ENCODE results near the gene LILRB5. TPM values are rescaled to one million over a fixed set of nuclear protein-coding genes. Genes with fewer than 3 reads are reported as not detected.
"Not testable (repeated sequence)": the region's sequence is repeated elsewhere in the genome, so short reads cannot be mapped to it uniquely, and the experiment has no call there.

The LILRB5 gene
- total RNA-seq, 1 donor from 2014 or later, result not detected

GRCh38 chr19:54275951-54276350, 18.9 kb upstream of the LILRB5 start:
- no peak overlapping the region for H3K4me3 Mint-ChIP-seq (ENCODE audit: unreplicated experiment)
- no peaks in the 10 kb centered on the region for H3K4me1 Mint-ChIP-seq (ENCODE audit: low read depth)
- no peaks in the 10 kb centered on the region for H3K9me3 Mint-ChIP-seq (ENCODE audit: low read depth)
- no peak overlapping the region for H3K27ac Mint-ChIP-seq (ENCODE audit: unreplicated experiment)
- no peaks in the 10 kb centered on the region for H3K36me3 Mint-ChIP-seq (ENCODE audit: low read depth)
- TF ChIP-seq, protein P1, sequence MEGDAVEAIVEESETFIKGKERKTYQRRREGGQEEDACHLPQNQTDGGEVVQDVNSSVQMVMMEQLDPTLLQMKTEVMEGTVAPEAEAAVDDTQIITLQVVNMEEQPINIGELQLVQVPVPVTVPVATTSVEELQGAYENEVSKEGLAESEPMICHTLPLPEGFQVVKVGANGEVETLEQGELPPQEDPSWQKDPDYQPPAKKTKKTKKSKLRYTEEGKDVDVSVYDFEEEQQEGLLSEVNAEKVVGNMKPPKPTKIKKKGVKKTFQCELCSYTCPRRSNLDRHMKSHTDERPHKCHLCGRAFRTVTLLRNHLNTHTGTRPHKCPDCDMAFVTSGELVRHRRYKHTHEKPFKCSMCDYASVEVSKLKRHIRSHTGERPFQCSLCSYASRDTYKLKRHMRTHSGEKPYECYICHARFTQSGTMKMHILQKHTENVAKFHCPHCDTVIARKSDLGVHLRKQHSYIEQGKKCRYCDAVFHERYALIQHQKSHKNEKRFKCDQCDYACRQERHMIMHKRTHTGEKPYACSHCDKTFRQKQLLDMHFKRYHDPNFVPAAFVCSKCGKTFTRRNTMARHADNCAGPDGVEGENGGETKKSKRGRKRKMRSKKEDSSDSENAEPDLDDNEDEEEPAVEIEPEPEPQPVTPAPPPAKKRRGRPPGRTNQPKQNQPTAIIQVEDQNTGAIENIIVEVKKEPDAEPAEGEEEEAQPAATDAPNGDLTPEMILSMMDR (IDR thresholded peaks at IDR 0.05), result no peak
- no peak for DNase-seq (ENCODE audit: low spot score)
- H3K27me3 Mint-ChIP-seq (ENCODE audit: low read depth), result peaks cover 24% of the 10 kb centered on the region

DNA sequence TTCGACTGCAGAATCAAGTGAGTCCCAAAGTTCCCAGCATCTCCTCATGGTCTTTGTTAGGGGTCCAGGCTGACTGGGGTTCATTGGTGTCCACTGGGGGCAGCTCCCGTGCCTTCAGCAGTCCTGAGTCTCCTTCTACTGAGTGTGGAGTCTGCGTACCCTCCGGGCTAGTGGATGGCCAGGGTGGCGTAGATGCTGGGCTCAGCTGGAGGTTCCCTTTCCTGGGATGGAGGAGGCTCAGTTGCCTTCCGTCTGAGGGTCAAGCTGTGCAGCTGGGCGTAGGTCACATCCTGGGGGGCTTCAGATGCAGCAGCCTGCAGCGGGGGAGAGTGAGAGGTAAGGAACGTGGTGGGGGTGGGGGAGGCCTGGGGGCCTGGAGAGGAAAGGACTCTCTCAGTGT, 17.4 kb upstream of the LILRB5 start:
- H3K4me1 Mint-ChIP-seq (ENCODE audit: low read depth); H3K27ac Mint-ChIP-seq (ENCODE audit: unreplicated experiment); H3K4me3 Mint-ChIP-seq (ENCODE audit: unreplicated experiment); DNase-seq (ENCODE audit: low spot score); H3K9me3 Mint-ChIP-seq (ENCODE audit: low read depth); H3K36me3 Mint-ChIP-seq (ENCODE audit: low read depth): not testable (repeated sequence)
- peaks cover 27% of the 10 kb centered on the region for H3K27me3 Mint-ChIP-seq (ENCODE audit: low read depth)

- Mint-ChIP-seq H3K4me1 (ENCODE audit: low read depth) (no peaks in the 10 kb centered on the region), H3K27ac (ENCODE audit: unreplicated experiment) (no peak overlapping the region), H3K27me3 (ENCODE audit: low read depth) (peaks cover 27% of the 10 kb centered on the region), H3K36me3 (ENCODE audit: low read depth) (no peaks in the 10 kb centered on the region), H3K9me3 (ENCODE audit: low read depth) (peaks cover 2% of the 10 kb centered on the region), H3K4me3 (ENCODE audit: unreplicated experiment) (no peak overlapping the region)
- no peak for DNase-seq (ENCODE audit: low spot score)
- TF ChIP-seq, protein P1 (IDR thresholded peaks at IDR 0.05), result no peak
These were observed 16.7 kb upstream of the LILRB5 start for GRCh38 chr19:54273821-54274220.

DNA sequence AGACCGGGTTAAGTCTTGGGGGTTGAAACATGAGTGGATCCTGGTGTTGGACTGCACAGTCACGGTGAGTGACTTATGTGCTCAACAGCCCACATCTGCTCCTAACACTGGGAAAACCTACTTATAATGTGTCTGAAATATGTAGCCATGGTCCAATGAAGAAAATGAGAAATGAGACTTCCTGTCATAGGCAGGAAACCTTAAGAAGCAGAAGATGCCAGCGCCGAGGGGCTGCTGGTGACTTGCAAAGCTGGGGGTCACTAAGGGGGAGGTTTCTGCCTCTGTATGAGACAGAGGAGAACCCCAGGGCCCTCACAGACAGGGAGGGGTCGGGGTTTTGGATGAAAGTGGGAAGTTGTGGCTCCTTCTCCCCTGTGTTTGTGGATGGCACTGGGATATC, 15.1 kb upstream of the LILRB5 start:
- H3K9me3 Mint-ChIP-seq (ENCODE audit: low read depth); H3K4me3 Mint-ChIP-seq (ENCODE audit: unreplicated experiment); DNase-seq (ENCODE audit: low spot score); H3K36me3 Mint-ChIP-seq (ENCODE audit: low read depth); H3K27ac Mint-ChIP-seq (ENCODE audit: unreplicated experiment); H3K4me1 Mint-ChIP-seq (ENCODE audit: low read depth): not testable (repeated sequence)
- H3K27me3 Mint-ChIP-seq (ENCODE audit: low read depth), result peaks cover 35% of the 10 kb centered on the region

DNA sequence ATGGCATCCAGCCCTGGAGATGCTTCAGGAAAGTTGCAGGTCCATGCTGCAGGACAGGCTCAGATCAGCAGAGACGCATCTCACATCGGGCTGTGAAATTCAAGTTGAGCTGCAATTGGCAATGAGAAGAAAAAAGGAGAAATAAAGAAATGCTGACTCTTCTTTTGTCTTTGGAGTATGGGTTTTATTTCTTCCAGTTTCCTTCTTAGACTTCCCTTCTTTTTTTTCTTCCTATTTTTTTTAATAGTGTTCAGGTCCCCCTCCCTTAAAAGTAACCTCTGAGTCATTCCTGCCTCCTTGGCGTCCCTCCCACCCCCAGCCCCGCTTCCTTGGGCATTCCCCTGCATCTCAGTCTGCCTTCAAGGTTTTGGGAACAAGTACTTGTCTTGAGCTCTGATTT, 14.5 kb upstream of the LILRB5 start:
- H3K4me1 Mint-ChIP-seq (ENCODE audit: low read depth); H3K9me3 Mint-ChIP-seq (ENCODE audit: low read depth); H3K27ac Mint-ChIP-seq (ENCODE audit: unreplicated experiment); H3K36me3 Mint-ChIP-seq (ENCODE audit: low read depth); H3K4me3 Mint-ChIP-seq (ENCODE audit: unreplicated experiment); DNase-seq (ENCODE audit: low spot score): not testable (repeated sequence)
- peaks cover 34% of the 10 kb centered on the region for H3K27me3 Mint-ChIP-seq (ENCODE audit: low read depth)

DNA sequence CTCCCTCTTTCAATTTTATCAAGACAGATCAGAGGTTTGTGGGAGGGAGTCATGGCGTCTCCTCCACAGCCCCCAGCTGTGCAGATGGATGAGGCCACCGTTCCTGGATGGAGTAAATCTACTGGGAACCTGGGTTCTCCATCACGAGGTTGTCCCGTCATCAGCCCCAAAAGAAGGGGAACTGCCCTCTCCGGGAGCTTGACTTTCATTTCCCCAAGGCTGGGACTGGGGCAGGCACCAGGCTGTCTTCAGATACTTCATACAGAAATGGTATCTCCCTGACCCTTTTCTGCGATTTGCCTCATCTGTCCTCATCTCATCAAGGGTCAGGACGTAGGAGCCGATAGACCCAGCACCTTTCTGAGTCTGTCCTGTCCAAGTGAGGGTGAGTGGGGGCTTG, 14.0 kb upstream of the LILRB5 start:
- DNase-seq (ENCODE audit: low spot score), result no peak
- H3K4me3 Mint-ChIP-seq (ENCODE audit: unreplicated experiment), result no peak overlapping the region
- H3K9me3 Mint-ChIP-seq (ENCODE audit: low read depth), result peaks cover 2% of the 10 kb centered on the region
- H3K36me3 Mint-ChIP-seq (ENCODE audit: low read depth), result no peaks in the 10 kb centered on the region
- no peaks in the 10 kb centered on the region for H3K4me1 Mint-ChIP-seq (ENCODE audit: low read depth)
- peaks cover 31% of the 10 kb centered on the region for H3K27me3 Mint-ChIP-seq (ENCODE audit: low read depth)
- TF ChIP-seq, protein P1 (IDR thresholded peaks at IDR 0.05), result no peak
- H3K27ac Mint-ChIP-seq (ENCODE audit: unreplicated experiment), result no peak overlapping the region

GRCh38 chr19:54268936-54269335, 11.9 kb upstream of the LILRB5 start:
- H3K36me3 Mint-ChIP-seq (ENCODE audit: low read depth), result no peaks in the 10 kb centered on the region
- no peak for DNase-seq (ENCODE audit: low spot score)
- no peak overlapping the region for H3K4me3 Mint-ChIP-seq (ENCODE audit: unreplicated experiment)
- peaks cover 19% of the 10 kb centered on the region for H3K27me3 Mint-ChIP-seq (ENCODE audit: low read depth)
- TF ChIP-seq, protein P1 (IDR thresholded peaks at IDR 0.05), result no peak
- H3K27ac Mint-ChIP-seq (ENCODE audit: unreplicated experiment), result no peak overlapping the region
- no peaks in the 10 kb centered on the region for H3K4me1 Mint-ChIP-seq (ENCODE audit: low read depth)
- peaks cover 2% of the 10 kb centered on the region for H3K9me3 Mint-ChIP-seq (ENCODE audit: low read depth)

Measured in chondrocyte (in vitro differentiated cells).